Measurements from ENCODE around the gene ZNF575.

ZNF575 gene

GRCh38 chr19:43533546-43534304 is 737 bp downstream of the ZNF575 start:
- TF ChIP-seq POLR2AphosphoS5 (IDR thresholded peaks at IDR 0.05; ENCODE audit: low read depth, low read length) (no peak), SIN3A (IDR thresholded peaks at IDR 0.05; ENCODE audit: borderline replicate concordance, insufficient read depth, low read length) (no peak), REST (IDR thresholded peaks at IDR 0.05; ENCODE audit: insufficient read depth in 1 of 2, low read depth in 2 of 2, low read length in 2 of 2) (no peak), TAF1 (IDR thresholded peaks at IDR 0.05; ENCODE audit: borderline replicate concordance, insufficient read depth, low read length) (no peak), FOXP2 (optimal IDR thresholded peaks at IDR 0.05; ENCODE audit: borderline replicate concordance, extremely low read depth, extremely low read length, insufficient read depth) (no peak)

- TF ChIP-seq FOXP2 (optimal IDR thresholded peaks at IDR 0.05; ENCODE audit: borderline replicate concordance, extremely low read depth, extremely low read length, insufficient read depth): no peak
- no peak for TF ChIP-seq TAF1 (IDR thresholded peaks at IDR 0.05; ENCODE audit: borderline replicate concordance, insufficient read depth, low read length)
- no peak for TF ChIP-seq SIN3A (IDR thresholded peaks at IDR 0.05; ENCODE audit: borderline replicate concordance, insufficient read depth, low read length)
- TF ChIP-seq POLR2AphosphoS5 (IDR thresholded peaks at IDR 0.05; ENCODE audit: low read depth, low read length): no peak
- no peak for TF ChIP-seq REST (IDR thresholded peaks at IDR 0.05; ENCODE audit: insufficient read depth in 1 of 2, low read depth in 2 of 2, low read length in 2 of 2)
Measured at GRCh38 chr19:43534305-43534815, 1.4 kb downstream of the ZNF575 start.

- TF ChIP-seq POLR2AphosphoS5 (IDR thresholded peaks at IDR 0.05; ENCODE audit: low read depth, low read length) (no peak), FOXP2 (optimal IDR thresholded peaks at IDR 0.05; ENCODE audit: borderline replicate concordance, extremely low read depth, extremely low read length, insufficient read depth) (no peak), REST (IDR thresholded peaks at IDR 0.05; ENCODE audit: insufficient read depth in 1 of 2, low read depth in 2 of 2, low read length in 2 of 2) (no peak), SIN3A (IDR thresholded peaks at IDR 0.05; ENCODE audit: borderline replicate concordance, insufficient read depth, low read length) (no peak), TAF1 (IDR thresholded peaks at IDR 0.05; ENCODE audit: borderline replicate concordance, insufficient read depth, low read length) (no peak)
Measured at GRCh38 chr19:43534816-43535761, 2.1 kb downstream of the ZNF575 start.

GRCh38 chr19:43538922-43539321 is 5.9 kb downstream of the ZNF575 start:
- TF ChIP-seq POLR2AphosphoS5 (IDR thresholded peaks at IDR 0.05; ENCODE audit: low read depth, low read length) (no peak), FOXP2 (optimal IDR thresholded peaks at IDR 0.05; ENCODE audit: borderline replicate concordance, extremely low read depth, extremely low read length, insufficient read depth) (no peak), TAF1 (IDR thresholded peaks at IDR 0.05; ENCODE audit: borderline replicate concordance, insufficient read depth, low read length) (no peak), SIN3A (IDR thresholded peaks at IDR 0.05; ENCODE audit: borderline replicate concordance, insufficient read depth, low read length) (no peak), REST (IDR thresholded peaks at IDR 0.05; ENCODE audit: insufficient read depth in 1 of 2, low read depth in 2 of 2, low read length in 2 of 2) (no peak)
